ENCODE measurements around the gene TCF15.
"Not testable (repeated sequence)": the region's sequence is repeated elsewhere in the genome, so short reads cannot be mapped to it uniquely, and the experiment has no call there.

Gene TCF15

DNA sequence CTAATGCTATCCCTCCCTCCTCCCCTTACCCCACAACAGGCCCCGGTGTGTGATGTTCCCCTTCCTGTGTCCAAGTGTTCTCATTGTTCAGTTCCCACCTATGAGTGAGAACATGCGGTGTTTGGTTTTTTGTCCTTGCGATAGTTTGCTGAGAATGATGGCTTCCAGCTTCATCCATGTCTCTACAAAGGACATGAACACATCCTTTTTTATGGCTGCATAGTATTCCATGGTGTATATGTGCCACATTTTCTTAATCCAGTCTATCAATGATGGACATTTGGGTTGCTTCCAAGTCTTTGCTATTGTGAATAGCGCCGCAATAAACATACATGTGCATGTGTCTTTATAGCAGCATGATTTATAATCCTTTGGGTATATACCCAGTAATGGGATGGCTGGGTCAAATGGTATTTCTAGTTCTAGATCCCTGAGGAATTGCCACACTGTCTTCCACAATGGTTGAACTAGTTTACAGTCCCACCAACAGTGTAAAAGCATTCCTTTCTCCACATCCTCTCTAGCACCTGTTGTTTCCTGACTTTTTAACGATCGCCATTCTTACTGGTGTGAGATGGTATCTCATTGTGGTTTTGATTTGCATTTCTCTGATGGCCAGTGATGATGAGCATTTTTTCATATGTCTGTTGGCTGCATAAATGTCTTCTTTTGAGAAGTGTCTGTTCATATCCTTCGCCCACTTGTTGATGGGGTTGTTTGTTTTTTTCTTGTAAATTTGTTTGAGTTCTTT, 31.0 kb downstream of the TCF15 start:
- not testable (repeated sequence) for DNase-seq (ENCODE audit: low read depth in 3 of 3)

DNA sequence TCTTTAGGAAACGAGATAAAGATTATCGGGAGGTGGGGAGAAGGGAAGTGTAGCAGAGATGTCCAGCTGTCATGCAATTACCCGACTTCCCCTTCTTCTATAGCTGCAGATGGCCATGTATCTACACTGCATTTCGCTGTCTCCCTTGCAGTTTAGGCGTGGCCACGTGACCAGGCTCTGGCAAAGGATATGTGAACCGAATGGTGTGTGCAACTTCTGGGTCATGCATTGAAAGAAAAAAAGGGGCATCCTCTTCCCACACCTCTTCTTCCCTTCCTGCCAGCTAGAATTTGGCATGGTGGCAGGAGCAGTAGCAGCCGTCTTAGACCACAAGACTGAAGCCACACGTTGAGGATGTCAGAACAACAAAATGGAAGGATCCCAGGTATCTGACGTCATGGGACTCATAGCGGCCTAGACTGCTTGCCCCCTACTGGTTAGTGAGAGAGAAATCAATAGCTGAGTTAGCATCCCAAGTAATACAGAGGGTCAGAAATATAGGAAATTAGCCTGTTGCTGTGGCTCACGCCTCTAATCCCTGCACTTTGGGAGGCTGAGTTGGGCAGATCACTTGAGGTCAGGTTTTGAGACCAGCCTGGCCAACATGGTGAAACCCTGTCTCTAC, 32.8 kb downstream of the TCF15 start:
- DNase-seq (ENCODE audit: low read depth in 3 of 3) = no peak

DNA sequence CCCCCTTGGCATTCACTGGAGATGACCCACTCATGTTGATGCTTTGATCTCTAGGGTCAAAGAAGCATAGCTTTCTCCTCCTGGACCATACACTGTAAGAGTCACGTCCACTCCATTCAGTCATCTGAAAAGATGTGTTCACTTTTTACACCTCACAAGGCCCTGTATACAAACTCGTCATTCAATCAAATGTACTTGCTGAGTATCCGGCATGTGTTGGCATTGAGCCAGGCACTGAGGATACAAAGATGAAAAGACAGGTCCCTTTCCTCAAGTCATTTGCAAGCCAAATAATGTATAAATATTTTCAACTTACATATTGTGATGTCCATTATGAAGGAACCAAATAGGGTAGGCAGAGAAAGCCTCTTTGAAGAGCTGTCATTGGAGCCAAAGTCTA, 34.0 kb downstream of the TCF15 start:
- no peak for DNase-seq (ENCODE audit: low read depth in 3 of 3)

DNA sequence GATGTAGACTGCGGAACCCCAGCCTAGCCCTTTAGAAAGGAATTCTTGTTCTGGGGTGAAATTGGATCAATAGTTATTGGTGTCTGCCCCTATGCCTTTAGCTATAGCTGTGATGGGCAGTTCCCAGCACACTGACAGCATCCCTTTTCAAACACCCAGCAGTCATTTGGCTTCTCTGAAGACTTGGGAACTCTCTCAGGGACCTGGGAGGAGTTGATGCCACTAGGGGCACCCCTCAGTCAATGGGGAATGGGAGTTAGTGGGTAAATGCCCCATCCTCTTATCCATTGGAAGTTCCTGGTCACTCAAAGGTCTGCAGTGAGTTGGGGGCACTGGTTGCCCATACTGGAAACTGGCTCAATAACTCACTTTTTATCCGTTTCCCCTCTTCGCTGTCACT, 34.9 kb downstream of the TCF15 start:
- DNase-seq (ENCODE audit: low read depth in 3 of 3) = no peak

DNA sequence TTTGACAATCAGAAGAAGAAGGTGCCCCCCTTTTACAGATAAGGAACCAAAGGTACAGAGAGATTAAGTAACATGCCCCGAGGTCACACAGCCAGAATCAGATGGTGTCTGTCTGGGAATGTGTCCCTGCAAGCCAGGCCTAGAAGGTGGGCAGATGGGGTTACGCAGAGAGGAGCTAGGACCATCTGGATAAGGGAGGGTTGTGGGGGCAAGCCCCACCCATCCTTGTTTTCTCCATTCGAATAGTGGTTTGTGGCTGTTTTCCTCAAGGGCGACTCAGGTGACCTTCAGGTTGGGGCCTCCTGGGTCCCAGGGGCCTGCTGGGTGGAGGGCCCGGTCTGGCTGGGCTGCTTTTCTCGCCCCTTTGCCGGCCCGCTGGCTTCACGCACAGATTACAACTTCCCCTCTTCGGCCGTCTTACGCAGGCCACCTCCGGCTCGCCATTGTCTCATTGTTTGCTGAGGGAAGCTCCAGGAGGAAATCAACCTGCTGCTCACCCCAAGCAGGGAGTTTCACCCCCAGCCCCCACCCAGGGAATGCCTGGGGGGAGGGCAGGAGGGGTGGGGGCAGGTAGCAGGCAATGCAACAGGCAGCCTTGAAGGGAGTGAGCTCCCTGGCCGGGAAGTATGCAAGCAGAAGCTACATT, 35.7 kb downstream of the TCF15 start:
- DNase-seq (ENCODE audit: low read depth in 3 of 3) = no peak

DNA sequence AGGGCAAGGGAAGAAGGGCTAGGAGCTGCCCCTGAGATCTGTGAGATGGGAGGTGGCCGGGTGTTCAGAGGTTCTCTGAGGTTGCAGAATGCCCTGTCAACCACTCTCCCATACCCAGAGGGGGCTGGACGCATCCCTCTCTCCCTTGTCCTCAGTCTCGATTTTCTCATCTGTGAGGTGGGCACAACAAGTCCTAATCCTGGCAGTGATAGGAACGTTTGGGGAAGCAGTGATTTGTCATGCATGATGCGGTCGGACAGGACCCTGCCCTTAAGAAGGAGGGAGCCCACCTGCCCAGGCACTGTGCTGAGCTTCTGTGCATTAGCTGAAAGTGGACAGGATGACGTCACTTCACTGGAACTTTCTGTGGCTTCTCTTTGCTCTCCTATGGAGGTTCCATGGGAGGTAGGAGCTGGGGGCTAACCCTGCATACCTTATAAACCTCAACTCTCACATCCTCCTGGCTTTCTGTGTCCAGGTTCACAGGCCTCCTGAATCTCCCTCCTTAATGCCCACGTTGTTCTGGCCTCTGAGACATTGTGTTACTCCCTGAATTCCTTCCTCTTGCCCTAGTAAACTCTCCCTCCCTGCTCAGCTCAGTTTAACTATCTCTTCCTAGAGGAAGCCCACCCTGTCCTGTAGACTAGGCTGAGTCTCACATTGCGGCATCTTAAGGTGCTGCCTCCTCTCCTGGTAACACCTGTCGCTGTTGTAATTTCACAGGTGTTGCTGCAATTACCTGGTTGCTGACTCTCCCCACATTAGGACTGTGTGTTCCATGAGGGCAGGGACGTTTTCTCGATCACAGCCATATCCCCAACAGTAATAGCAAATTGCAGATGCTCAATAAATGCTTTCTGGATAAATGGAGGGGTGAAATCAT, 36.5 kb downstream of the TCF15 start:
- no peak for DNase-seq (ENCODE audit: low read depth in 3 of 3)

DNA sequence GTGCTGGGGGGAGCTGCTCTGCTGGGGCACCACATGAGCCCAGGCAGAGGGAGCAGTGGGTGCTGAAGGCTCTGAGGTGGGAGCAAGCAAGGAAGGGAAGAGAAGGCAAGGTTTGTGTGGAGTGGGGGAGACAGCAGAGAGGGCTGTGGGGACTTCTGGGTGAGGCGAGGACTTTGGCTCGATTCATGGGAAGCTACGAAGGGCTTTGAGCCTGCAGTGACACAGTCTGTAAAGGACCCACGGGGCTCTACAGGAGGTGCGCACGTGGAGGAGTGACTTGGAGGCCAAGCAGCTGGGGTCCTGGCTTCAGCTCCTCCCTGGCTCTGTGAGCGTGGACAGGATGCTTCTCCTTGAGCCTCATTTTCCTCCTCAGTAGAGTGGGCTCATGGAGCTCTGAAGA, 37.4 kb downstream of the TCF15 start:
- no peak for DNase-seq (ENCODE audit: low read depth in 3 of 3)

DNA sequence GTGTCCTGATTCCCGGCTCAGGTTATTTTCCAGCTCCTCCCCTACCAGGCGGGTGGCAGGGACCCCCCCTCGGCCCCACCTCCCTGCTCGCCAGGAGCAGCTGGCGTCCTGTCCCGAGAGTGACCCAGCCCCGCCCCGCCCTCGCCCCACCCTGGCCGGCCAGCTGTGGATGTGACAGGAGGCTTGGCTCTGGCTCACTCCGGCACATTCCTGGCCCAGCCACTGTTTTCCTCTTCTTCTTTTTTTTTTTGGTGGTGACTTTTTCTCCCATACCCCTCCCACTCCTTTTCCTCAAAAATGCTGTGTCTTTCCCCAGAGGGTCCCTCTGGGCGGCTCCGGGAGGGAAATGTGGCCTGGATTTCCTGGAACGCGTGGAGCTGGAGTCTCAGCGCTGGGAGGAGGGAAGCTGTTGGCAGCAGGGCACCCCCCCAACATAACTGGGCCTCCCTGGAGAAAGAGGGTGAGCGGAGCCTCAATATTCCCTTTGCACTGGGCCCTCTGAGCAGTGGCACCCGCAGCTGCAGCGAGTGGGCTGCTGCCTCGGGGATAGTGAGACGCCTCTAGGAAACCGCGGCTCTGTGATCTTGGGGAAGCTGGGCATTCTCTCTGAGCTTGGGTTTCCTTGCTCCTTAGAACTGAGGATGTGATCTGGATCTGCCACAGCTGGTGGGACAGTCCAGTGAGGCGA, 38.2 kb downstream of the TCF15 start:
- no peak for DNase-seq (ENCODE audit: low read depth in 3 of 3)

DNA sequence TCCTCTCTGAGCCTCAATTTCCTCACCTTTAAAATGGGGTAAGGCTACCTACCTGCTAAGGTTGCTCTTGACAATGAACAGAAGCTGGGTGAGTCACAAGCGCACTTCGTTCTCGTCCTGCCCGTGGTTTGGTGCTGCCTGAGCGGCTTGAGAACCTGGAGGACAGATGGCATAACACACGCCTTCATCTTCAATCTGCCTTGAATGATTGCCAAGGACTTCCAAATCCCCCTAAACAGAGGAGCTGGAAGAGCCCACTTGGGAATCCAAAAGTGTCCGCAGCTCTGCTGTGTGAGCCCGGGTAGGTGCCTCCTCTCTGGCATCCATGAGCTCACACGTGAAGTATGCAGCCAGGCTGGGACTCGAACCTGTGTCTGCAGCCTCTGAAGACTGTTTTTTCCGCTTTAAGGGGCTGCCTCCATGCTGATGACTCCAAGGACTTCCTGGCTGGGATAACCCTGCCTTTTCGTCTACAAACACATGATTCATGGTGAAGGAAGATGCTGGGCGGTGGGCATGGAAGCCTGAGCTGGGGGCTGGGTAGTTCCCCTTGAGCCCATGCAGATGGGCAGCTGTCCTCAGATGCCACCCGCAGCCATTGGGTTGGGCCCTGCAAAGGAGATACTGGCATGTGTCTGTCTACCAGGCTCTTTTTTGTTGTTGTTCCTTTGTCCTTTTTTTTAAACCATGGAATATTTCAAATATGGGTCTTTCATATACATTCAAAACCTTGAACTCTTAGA, 41.3 kb downstream of the TCF15 start:
- DNase-seq (ENCODE audit: low read depth in 3 of 3) = no peak

DNA sequence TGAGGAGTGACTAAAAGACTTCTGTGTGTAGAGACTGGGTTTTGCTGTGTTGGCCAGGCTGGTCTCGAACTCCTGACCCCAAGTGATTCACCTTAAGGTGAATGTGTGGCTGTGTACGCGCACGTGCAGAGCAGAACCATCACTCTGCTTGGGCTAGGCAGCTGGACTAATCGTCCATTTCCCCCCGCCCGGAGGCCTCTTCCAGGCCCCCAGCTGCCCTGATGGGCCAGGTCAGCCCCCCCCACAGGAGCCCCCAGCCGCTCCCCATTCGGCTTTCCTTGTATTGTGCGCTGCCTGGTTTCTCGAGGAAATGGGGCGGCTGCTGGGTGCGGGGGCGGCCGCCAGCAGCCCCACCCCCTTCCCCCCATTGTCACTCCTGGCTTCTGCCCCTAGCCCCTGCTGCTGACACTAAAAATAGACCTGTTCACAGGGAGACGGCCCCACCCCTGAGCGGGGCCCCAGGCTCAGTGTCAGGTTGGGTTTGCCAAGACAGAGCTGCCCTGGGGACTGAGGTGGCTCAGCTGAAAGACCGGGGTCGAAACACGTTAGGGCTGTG, 41.9 kb downstream of the TCF15 start:
- no peak for DNase-seq (ENCODE audit: low read depth in 3 of 3)

DNA sequence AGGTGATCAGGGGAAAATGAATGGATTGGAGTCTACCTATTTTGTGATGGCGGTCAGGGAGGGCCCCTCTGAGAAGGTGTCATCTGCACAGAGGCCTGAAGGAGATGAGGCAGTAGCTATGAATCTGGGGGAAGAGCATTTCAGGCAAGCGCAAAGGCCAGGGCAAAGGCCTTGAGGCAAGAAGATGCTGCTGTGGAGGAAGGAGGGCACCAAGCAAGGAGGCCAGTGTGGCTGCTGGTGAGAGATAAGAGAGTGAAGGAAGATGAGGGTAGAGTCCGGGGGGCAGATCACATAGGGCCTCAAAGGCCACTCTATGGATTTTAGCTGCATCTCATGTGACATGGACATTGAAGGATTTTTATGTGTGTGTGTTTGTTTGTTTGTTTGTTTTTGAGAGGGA, 45.9 kb downstream of the TCF15 start:
- DNase-seq (ENCODE audit: low read depth in 3 of 3) = no peak

DNA sequence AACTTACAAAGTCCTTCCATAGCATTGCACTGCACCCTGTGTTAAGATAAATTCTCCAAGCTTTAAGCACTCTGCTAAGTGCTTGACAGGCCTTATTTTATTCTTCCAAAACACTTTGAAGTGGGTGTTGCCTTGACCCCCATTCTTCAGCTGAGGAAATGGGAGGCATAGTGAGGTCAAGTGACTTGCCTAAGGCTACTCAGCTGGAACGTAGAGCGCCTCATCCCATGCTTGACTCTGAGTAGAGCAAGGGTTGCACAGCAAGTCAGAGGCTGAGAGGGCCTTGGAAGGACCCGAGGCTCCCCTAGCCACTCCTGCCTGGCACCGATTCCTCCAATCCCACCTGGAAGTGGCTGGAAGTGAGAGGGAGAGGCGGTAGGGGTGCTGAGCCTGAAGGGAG, 46.9 kb downstream of the TCF15 start:
- no peak for DNase-seq (ENCODE audit: low read depth in 3 of 3)

DNA sequence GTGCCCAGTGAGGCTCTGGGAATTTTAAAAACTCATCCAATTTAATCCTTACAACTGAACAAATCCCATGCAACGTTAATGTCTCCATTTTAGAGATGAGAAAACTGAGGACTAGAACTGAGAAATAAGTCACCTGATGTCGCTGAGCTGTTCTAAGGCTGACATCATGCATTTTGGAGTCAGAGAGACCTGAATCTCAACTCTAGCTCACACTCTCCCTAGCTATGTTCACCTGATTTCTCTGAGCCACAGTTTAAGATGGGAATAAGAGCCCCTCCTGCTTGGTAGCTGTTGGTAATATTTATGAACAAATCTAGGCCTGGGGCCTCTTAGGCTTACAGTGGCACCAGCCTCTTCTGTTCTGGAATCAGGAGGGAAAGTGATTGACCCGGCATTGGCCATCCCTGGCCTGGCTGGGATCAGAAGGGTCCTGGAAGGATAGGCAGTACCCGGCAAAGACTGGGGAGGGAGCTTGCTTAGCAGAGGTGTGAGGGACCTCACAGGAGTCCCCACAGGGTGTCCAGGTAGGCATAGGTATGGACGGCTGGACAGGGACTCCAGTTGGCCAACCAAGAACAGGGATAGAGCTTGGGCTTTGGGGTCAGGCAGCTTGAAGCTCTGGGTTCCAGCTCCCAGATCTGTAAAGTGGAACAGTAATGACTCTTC, 47.7 kb downstream of the TCF15 start:
- DNase-seq (ENCODE audit: low read depth in 3 of 3) = no peak

DNA sequence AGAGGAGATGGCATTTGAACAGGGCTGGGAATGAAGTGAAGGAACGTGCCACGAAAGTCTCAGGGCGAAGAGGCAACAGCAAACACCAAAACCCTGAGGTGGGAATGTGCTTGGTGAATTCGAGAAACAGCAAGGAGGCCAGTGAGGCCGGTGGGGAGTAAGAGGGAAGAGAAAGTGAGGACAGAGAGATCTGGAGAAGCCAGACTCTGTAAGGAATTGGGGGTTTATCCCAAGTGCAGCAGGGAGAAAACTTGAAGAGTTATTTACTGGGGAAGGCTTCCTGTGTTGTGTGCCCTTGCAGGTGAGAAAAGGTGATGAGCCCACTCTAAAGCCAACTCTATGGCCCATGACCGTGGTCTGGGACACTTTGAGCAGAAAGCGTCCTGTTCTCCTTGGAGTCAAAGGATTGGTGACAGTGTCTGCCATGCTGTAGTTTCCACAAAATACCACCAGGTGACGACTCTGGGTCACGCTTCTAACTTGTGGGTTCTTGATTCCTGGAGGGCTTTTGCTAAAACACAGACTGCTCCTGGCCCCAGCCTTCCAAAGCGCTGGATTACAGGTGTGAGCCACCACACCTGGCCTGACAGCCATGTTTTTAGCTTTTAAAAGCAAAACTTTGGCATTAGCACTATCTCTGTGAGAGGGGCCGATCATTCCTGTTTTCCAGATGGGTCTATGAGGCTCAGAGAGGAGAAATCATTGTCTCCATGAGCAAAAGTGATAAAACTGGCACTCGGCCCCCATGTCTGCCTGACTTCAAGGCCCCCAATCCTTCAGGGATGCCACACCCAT, 48.5 kb downstream of the TCF15 start:
- peak in 1 of 3 experiments; percentile 14 for DNase-seq (ENCODE audit: low read depth in 3 of 3)

DNA sequence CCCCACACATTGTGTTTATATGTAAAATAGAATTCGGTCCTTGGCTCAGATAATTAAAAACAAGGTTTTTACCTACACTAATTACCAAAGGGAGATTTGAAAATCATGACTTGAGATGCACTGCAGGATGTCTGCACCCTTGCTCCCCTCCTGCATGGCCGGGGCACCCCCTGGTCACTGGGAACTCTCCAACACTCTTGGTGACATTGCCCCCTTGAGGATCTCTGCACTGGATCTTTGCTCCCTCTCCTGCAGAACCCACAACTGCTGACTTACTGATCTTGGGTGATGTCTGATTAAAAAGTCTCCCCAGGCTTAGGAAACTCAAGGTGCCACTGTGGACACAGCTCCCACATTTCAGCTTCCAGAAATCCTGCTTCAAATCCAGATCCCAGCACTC, 49.4 kb downstream of the TCF15 start:
- DNase-seq (ENCODE audit: low read depth in 3 of 3) = no peak

DNA sequence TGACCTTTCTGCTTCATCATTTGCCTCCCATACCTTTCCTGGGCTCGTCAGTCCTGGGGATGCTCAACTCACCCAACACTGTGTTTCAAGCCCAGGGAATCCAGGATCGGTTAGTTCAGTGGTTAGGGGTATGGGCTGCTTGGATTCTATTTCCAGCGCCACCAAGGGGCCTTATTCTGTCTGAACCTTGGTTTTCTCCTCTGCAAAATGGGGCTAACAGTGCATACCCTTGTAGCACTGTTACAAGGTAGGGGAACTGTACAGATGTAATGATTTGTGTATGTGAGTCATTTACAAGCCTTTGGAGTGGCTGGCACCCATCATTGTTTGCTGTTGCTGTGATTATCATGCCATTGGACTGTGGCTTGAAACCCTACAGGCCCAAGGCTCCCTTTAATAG, 52.0 kb downstream of the TCF15 start:
- DNase-seq (ENCODE audit: low read depth in 3 of 3) = no peak

DNA sequence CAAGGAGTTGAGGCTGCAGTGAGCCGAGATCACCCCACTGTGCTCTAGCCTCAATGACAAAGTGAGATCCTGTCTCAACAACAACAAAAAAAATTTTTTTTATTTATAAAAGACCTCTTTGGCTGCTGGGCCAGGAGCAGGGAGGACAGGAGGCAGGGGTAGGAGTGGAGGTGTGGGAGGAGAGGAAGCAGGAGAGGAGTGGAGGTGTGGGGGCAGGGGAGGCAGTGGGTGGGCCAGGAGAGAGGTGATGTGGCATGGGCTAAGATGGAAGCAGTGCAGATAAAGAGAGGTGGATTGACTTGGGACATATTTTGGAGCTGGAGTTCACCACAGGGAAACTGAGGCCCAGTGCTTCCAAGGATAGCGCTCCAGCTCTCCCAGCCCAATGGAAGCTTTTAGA, 53.1 kb downstream of the TCF15 start:
- DNase-seq (ENCODE audit: low read depth in 3 of 3) = no peak

DNA sequence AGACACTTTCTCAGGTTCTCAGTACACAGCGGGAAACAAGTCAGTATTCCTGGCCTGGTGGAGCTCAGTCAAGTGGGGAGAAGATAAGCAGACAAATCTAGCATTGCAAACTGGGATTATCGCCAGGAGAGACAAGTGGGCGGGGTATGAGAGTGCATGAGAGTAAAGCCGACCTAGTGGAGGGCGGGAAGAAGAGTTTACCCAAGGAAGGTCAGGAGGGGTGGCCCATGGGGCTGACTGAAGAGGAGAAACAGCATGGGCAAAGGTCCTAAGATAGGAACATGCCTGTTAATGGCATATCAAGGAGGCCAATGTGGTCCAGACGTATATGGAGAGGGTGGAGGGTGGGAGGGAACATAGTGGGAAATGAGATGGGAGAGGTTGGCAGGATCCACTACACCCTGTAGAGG, 54.1 kb downstream of the TCF15 start:
- DNase-seq (ENCODE audit: low read depth in 3 of 3) = no peak

Measured in stimulated activated CD4-positive, alpha-beta T cell treated with anti-CD3 and anti-CD28 coated beads, TNF-alpha, amount 100 ng/mL, for 4 hours (primary cell).